A549 (cell line): Measurements from ENCODE around the gene CAMKMT.

Experiments used
- CTCF ChIP-seq: fragments of >200 bp; sonication (Bioruptor Twin); formaldehyde crosslinking; IDR thresholded peaks from 3 replicates; pipeline ENCODE4 v1.5.1; 2016
- HDAC2 ChIP-seq: fragments of 200-600 bp; sonication (generic); IDR thresholded peaks from 2 replicates; pipeline ENCODE4 v1.6.1; 2016
- MAZ ChIP-seq: fragments of 150-350 bp; IDR thresholded peaks from 2 replicates; pipeline ENCODE4 v1.6.1; 2014; ENCODE audit warnings: antibody characterized with exemption, low read depth, low read length, borderline replicate concordance
- POLR2A ChIP-seq: IDR thresholded peaks from 2 replicates; pipeline ENCODE4 v1.6.1; 2012; ENCODE audit warnings: mild to moderate bottlenecking, low read length
- USF2 ChIP-seq: fragments of 450-650 bp; IDR thresholded peaks from 2 replicates; pipeline ENCODE4 v1.6.1; 2014; ENCODE audit warnings: antibody characterized with exemption

- TF ChIP-seq MAZ (no peak), USF2 (no peak), CTCF (no peak), HDAC2 (no peak), POLR2A (no peak)
Observed at GRCh38 chr2:44487052-44487451, 125.3 kb downstream of the CAMKMT start.
